Right lobe of liver (tissue), 4 donors: ENCODE data around the gene RTN4.

ENCODE experiments used
- CTCF ChIP-seq, 4 donors: fragments of 200-600 bp in 3 of 4; fragments of 450-650 bp in 1 of 4; IDR thresholded peaks; one replicate each; pipeline versions ENCODE4 v1.5.1 to v1.8.0; 2016 to 2022; ENCODE audit warnings: antibody characterized with exemption in 4 of 4, mild to moderate bottlenecking in 2 of 4
- POLR2A ChIP-seq: fragments of 450-650 bp; IDR thresholded peaks from one replicate; pipeline ENCODE4 v1.6.1; 2017; ENCODE audit warnings: antibody characterized with exemption, mild to moderate bottlenecking
- donor health status: DM: no; HTN: no; CAD: no.
- donor health status: DM: no; HTN: no; CAD: no.
- donor health status: DM: no; HTN: yes; CAD: no.

DNA sequence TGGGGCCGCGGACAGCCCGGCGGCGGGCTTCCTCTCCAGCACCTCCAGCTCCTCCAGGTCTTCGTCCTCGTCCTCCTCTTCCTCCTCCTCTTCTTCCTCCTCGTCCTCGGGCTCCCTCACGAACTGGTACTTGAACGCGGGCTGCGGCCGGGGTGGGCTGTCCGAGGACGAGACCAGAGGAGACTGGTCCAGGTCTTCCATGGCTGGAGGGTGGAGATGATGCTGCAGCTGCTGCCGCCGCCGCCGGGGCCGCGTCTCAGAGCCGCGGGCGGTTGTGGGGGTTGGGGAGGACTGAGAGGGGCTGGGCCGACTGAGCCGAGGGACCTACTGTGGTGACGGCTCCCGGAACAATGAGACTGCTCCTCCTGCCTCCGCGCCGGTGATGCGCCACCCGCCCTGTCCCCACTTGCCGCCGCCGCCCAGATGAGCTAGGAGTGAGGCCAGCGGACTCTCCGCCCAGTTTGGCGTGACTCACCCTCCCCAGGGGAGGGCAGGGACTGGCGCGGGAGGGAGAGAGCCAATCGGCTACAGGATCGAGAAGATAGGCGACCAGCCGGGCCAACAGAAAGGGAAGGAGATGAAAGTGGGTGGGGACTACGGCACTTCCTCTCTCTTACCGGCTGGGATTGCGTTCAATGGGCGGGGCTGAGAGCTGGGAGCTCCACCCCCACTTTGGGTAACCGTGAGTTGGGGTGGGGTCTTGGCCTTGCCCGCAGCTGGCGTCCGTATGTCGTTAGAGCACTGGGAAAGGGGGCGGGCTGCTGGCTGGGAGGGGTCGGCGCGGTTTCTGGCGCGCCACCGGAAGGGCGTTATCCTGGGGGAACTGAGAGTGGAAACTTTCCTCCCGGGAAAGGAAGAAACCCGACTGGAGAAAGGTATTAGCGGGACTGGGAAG lies at the start of gene RTN4:
- TF ChIP-seq CTCF (IDR thresholded peaks at IDR 0.05), result peak in 1 of 4 donors; percentile 13
- peak; percentile 96 for TF ChIP-seq POLR2A
